T-helper 2 cell treated with Interferon-gamma antibody and Interleukin-4, amounts not matched to agents 100 ng/mL and 5 ng/mL, for 36 hours (primary cell): Measurements from ENCODE around the gene RABL2B. TPM values are rescaled to one million over a fixed set of nuclear protein-coding genes. Genes with fewer than 3 reads are reported as not detected.

Experiments
- intact Hi-C: fragments of 100-400 bp; cut with micrococcal nuclease; formaldehyde crosslinking; loops from one replicate; pipeline ENCODE4 v1.15.1; 2023
- total RNA-seq: library from RNA; stranded (reverse); gene quantifications from 2 replicates; pipeline ENCODE4 v1.2.3, GENCODE V29; 2022

Gene RABL2B
- total RNA-seq, 1 donor from 2014 or later = 37.2 TPM

GRCh38 chr22:50722716-50723428 lies 60.6 kb downstream of the RABL2B start:
- intact Hi-C loops = no loop called here

- intact Hi-C loops = no loop called here
These were observed 61.3 kb downstream of the RABL2B start for GRCh38 chr22:50722048-50722701.

- intact Hi-C loops = no loop called here
These were observed 62.1 kb downstream of the RABL2B start for GRCh38 chr22:50721257-50721844.

- intact Hi-C loops = no loop called here
These were observed 62.9 kb downstream of the RABL2B start for GRCh38 chr22:50720301-50721256.

- intact Hi-C loops = no loop called here
These were observed 63.6 kb downstream of the RABL2B start for GRCh38 chr22:50719814-50720300.

GRCh38 chr22:50718352-50718709 lies 65.1 kb downstream of the RABL2B start:
- intact Hi-C loops = no loop called here

GRCh38 chr22:50717709-50718351 lies 65.6 kb downstream of the RABL2B start:
- intact Hi-C loops = no loop called here

Other genes starting within 250 kb of the RABL2B start
- gene KLHDC7B, start 237.7 kb downstream of the RABL2B start, total RNA-seq = 4.5 and 5.3 TPM in 2 replicates
- not detected in 2 replicates for gene SYCE3, start 220.7 kb downstream of the RABL2B start, total RNA-seq
- 90.6 and 91.3 TPM in 2 replicates for gene CPT1B, start 205.2 kb downstream of the RABL2B start, total RNA-seq
- 98.8 and 105 TPM in 2 replicates for gene CHKB, start 200.8 kb downstream of the RABL2B start, total RNA-seq
- gene MAPK8IP2, start 182.8 kb downstream of the RABL2B start, total RNA-seq = 0.25 and 0.30 TPM in 2 replicates
- 44.5 and 45.8 TPM in 2 replicates for gene ARSA, start 155.5 kb downstream of the RABL2B start, total RNA-seq
- gene SHANK3, start 110.8 kb downstream of the RABL2B start, total RNA-seq = 0.02 and 0.05 TPM in 2 replicates
- not detected in 2 replicates for gene ACR, start 45.4 kb downstream of the RABL2B start, total RNA-seq